HG03064 (cell line): ENCODE results near the gene RINL.
A peak's percentile ranks its signal among the peaks of the same experiment; 100 is the strongest.
"Not testable (repeated sequence)": the region's sequence is repeated elsewhere in the genome, so short reads cannot be mapped to it uniquely, and the experiment has no call there.

ENCODE experiments used
- ATAC-seq: cut with Tn5 transposase; IDR thresholded peaks from one replicate; pipeline ENCODE4 v1.9.1; 2021; ENCODE audit warnings: low read depth; ENCODE audit not compliant: unreplicated experiment

The RINL gene

GRCh38 chr19:38907227-38907626, 29.2 kb upstream of the RINL start:
- ATAC-seq, result no peak

GRCh38 chr19:38905620-38906019, 27.5 kb upstream of the RINL start:
- no peak for ATAC-seq

- ATAC-seq, result no peak
These were observed 26.8 kb upstream of the RINL start for GRCh38 chr19:38904581-38905539.

- no peak for ATAC-seq
These were observed 23.6 kb upstream of the RINL start for GRCh38 chr19:38901683-38902082.

- ATAC-seq, result no peak
These were observed 22.7 kb upstream of the RINL start for GRCh38 chr19:38900743-38901190.

GRCh38 chr19:38900202-38900629, 22.1 kb upstream of the RINL start:
- no peak for ATAC-seq

- ATAC-seq, result peak; percentile 91
These were observed 21.5 kb upstream of the RINL start, which contains the start of the genes NFKBIB and SIRT2 for GRCh38 chr19:38899447-38900201. Gene NFKBIB, plus strand, starts transcription at chr19:38899969. Its CDS starts 64 bp downstream, at chr19:38900033. Gene SIRT2, minus strand, starts transcription at chr19:38899618. Its CDS starts 97 bp downstream, at chr19:38899521.

GRCh38 chr19:38898788-38899446, 20.8 kb upstream of the RINL start:
- ATAC-seq, result no peak

DNA sequence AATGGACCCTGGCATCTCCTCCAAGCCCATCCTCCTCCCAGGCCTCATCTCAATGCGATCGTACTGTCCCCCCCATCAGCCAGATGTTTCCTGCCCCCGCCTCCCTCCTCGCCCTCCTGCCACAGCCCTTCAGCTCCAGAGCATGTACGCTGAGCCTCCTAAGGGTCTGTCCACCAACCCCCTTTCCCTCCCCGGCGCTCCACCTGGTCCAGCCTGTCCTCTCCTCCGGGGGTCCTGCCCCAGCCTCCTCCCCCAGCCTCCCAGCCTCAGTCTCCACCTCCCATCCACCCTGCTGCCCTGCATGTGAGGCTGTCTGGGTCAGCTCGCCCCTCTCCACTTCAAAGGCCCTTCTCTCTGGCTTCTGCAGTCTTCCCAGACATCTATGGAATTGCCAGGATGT, 16.9 kb upstream of the RINL start:
- no peak for ATAC-seq

DNA sequence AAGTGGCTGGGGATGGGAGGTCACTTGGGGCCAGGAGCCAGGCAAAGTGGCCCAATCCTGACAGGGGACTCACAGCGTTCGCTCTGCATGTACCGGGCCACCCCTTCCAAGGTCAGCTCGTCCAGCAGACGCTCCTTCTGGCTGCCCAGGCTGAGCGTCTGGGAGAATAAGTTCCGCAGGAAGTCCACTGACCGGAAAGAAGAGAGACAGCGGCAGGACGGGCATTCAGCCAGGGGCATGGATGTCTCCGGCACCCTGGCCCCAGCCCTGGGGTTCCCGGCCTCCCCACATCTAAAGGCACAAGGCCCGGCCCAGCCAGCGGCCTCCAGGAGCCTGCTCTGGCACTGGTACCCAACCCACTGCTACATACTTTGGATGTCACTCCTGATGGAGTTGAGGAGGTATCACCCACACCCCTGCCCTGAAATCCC, 15.3 kb upstream of the RINL start:
- no peak for ATAC-seq

GRCh38 chr19:38892841-38893240, 14.8 kb upstream of the RINL start:
- ATAC-seq, result no peak

DNA sequence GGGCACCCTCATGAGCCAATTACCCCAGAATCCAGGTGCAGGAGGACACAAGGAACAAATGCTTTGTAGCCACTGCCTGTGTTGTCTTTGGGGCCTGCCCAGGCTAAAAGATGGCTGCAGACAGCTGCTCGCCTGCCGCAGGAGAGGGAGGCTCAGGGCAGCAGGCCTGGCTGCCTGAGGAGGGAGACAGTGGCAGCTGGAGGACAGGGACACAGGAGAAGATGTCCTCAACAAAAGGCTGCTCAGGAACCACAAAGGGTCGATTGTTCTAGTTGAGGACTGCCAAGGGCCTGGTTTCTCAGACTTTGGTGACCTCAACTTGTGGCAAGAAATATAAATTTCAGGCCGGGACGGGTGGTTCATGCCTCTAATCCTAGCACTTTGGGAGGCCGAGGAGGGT, 13.7 kb upstream of the RINL start:
- ATAC-seq, result no peak

DNA sequence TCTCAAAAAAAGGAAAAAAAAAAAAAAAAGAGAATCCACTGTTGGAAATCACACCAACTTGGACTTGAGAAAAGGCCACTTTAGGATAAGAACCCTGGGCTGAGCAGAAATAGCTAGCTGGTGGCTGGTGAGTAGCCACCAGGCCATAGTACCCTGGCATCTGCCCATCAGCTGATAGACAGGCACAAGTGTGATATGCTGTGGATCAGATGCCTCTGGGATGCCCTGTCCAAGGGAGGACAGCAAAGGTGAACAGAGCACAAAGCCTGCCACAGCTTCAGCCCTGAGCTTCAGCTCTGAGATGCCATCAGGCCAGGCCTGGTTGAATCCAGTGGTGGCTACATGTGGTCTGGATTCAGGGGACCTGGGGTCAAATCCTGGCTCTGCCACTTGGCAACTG, 12.6 kb upstream of the RINL start:
- ATAC-seq, result no peak

DNA sequence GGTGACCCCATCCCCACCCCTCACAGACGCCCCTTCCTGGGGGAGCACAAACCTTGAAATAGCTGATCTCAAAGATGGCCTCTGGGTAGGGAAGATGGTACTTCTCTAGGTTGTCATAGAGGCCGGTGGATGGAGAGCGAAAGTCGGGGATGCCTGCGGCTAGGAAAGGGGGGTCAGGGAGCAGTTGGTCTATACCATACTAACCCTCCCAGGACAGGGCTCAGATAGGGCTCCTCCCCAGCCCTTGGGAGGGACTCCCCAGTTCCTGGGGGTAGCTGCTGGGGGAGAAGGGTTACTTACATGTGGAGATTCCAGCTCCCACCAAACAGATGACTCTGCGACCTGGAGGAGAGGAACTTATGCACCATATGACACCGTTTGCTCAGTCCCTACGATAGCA, 11.7 kb upstream of the RINL start:
- ATAC-seq, result no peak

- no peak for ATAC-seq
These were observed 10.8 kb upstream of the RINL start for GRCh38 chr19:38888876-38889275.

- ATAC-seq, result not testable (repeated sequence)
These were observed 6.6 kb upstream of the RINL start for GRCh38 chr19:38884691-38885090.

DNA sequence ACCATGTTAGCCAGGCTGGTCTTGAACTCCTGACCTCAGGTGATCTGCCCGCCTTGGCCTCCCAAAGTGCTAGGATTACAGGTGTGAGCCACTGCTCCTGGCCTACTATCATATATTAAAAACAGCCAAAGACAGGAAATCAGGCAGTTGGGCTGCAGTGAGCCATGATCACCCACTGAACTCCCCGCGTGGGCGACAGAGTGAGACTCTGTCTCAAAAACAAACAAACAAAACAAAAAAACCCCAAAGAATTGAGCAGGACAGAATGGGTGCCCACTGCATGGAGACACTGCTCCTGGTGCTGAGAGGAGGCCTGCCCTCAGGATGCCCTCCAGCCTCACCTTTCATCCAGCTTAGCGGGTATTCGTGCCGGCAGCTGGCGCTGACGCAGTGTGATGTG, 5.2 kb upstream of the RINL start:
- no peak for ATAC-seq

DNA sequence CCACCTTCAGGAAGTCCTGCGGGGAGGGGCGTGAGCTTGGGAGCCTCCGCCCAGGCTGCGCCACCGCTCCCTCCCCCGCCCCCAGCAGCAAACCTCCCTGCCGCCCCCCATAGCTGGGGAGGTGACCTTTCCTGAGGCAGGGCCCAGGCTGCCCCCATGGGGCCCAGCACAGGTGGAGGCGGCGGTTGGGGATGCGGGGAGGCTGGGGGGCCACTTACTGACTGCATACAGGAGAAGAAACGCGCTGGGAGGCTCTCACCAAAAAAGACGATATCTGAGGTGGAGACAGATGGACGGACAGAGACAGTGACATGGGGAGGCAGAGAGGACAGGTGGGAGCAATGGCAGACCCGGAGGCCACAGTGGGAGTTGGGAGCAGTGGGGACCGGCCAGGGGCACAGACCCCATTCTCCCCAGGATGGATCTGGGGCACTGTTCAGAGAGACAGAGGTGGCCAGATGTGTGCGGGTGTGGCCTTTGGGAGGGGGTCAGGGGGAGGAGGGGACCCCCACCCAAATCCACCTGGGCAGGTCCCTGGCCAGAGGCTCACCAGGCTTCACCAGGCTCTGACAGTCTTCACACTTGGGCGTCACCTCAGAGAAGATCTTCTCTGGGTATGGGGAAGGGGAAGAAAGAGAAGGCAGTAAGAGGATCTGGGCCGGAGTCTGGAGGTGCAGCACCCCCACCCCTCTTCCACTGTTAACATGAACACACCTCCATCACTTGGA, 3.0 kb upstream of the RINL start:
- ATAC-seq, result no peak

DNA sequence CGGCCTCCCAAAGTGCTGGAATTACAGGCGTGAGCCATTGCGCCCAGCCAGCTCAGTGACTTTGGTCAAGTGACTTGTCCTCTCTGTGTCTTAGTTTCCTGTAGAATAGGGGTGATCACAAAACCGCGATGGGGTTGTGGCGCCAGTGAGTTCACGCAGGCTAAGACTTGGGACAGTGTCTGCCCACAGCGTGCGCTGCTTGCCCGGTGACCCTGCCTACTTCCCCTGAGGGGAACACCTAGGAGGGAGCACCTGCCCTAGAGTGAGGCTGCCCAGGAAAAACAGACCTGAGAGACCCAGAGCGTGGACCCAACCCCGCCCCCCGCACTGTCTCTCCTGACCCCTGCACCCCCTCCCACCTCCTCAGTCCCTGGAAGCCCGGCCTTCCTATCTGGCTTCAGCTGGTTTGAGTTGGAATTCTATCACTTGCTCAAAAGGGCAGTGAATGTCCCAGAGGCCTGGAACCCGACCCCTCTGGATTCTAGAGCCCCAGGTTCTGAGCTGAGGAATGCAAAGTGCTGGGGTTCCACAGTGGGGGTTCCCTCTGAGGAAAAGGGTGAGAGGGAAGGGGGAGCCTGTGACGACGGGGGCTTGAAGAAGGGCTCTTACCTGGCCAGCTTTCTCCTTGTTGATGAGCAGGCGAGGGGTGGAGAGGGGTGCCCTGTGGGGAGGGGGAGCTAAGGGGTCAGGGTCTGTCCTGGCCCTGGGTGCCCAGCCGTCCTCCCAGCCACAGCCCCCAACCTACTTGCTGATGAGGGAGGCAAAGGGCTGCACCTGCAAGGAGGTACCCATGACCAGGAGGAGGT, 2.2 kb upstream of the RINL start:
- ATAC-seq, result no peak
